GM23248 (cell line): ENCODE results near the gene NLK. TPM values are rescaled to one million over a fixed set of nuclear protein-coding genes. Genes with fewer than 3 reads are reported as not detected.

Source experiments
- DNase-seq: peaks from one replicate; pipeline ENCODE4 v3.0.0-alpha.2; 2015
- H2AFZ ChIP-seq: fragments of 200-600 bp; sonication (generic); 2 replicates; pipeline ENCODE4 v1.6.1; 2016; ENCODE audit warnings: antibody characterized with exemption
- H3F3A ChIP-seq: fragments of 200-600 bp; sonication (generic); 2 replicates; pipeline ENCODE4 v1.6.1; 2016; ENCODE audit warnings: mild to moderate bottlenecking, antibody characterized with exemption, mixed run types; ENCODE audit not compliant: insufficient read depth
- H3K27ac ChIP-seq: fragments of 200-600 bp; sonication (generic); 2 replicates; pipeline ENCODE4 v1.5.1; 2016; ENCODE audit warnings: mild to moderate bottlenecking
- H3K27me3 ChIP-seq: fragments of 200-600 bp; sonication (generic); replicated peaks from 2 replicates; pipeline ENCODE4 v1.6.1; 2016; ENCODE audit warnings: mild to moderate bottlenecking; ENCODE audit not compliant: insufficient read depth
- H3K36me3 ChIP-seq: fragments of 200-600 bp; sonication (generic); 2 replicates; pipeline ENCODE4 v1.6.1; 2016; ENCODE audit warnings: low read depth, mild to moderate bottlenecking
- H3K4me1 ChIP-seq: fragments of 200-600 bp; sonication (generic); 2 replicates; pipeline ENCODE4 v1.6.1; 2016; ENCODE audit warnings: mild to moderate bottlenecking; ENCODE audit not compliant: insufficient read depth
- H3K4me2 ChIP-seq: fragments of 200-600 bp; sonication (generic); one replicate; pipeline ENCODE4 v1.6.1; 2016; ENCODE audit warnings: mild to moderate bottlenecking; ENCODE audit not compliant: unreplicated experiment
- H3K4me3 ChIP-seq: fragments of 200-600 bp; sonication (generic); 2 replicates; pipeline ENCODE4 v1.5.1; 2016; ENCODE audit warnings: mild to moderate bottlenecking
- H3K79me2 ChIP-seq: fragments of 200-600 bp; sonication (generic); 2 replicates; pipeline ENCODE4 v1.6.1; 2016; ENCODE audit warnings: mild to moderate bottlenecking; ENCODE audit not compliant: insufficient read depth
- H3K9ac ChIP-seq: fragments of 200-600 bp; sonication (generic); 2 replicates; pipeline ENCODE4 v1.6.1; 2016; ENCODE audit warnings: mild to moderate bottlenecking
- H3K9me2 ChIP-seq: fragments of 200-600 bp; sonication (generic); 2 replicates; pipeline ENCODE4 v1.6.1; 2016; ENCODE audit warnings: mixed run types, mild to moderate bottlenecking, moderate library complexity; ENCODE audit not compliant: insufficient read depth
- H3K9me3 ChIP-seq: fragments of 200-600 bp; sonication (generic); one replicate; pipeline ENCODE4 v1.6.1; 2017; ENCODE audit warnings: low read depth
- H4K20me1 ChIP-seq: fragments of 200-600 bp; sonication (generic); 2 replicates; pipeline ENCODE4 v1.6.0; 2016; ENCODE audit not compliant: insufficient read depth
- EZH2 ChIP-seq: fragments of 200-600 bp; sonication (generic); IDR thresholded peaks from 2 replicates; pipeline ENCODE4 v1.6.1; 2018; ENCODE audit warnings: antibody characterized with exemption, mild to moderate bottlenecking; ENCODE audit not compliant: insufficient read depth, poor library complexity, severe bottlenecking
- EZH2phosphoT487 ChIP-seq: fragments of 200-600 bp; sonication (generic); IDR thresholded peaks from 2 replicates; pipeline ENCODE4 v1.6.1; 2018; ENCODE audit warnings: antibody characterized with exemption, moderate library complexity, mild to moderate bottlenecking, low read depth; ENCODE audit not compliant: insufficient read depth
- WGBS, 2 experiments: methylation state at CpG; one replicate each; pipeline ENCODE4 v1.1.6; 2015 to 2017; ENCODE audit warnings: low lambda C conversion rate in 2 of 2, low coverage in 1 of 2; ENCODE audit errors: missing lambda C conversion rate in 2 of 2; 5-methylcytosine and 5-hydroxymethylcytosine counted together
- in situ Hi-C: fragments of 300-500 bp; cut with MboI; formaldehyde crosslinking; loops from 2 replicates; pipeline ENCODE4 v1.15.0; 2020
- polyA plus RNA-seq: library from polyadenylated mRNA; unstranded; fragments of >200 nt; fragmentation: Nextera tagmentation; extraction: Ambion mirVana; gene quantifications from 2 replicates; pipeline ENCODE4 v1.2.1, GENCODE V29; 2016
- total RNA-seq: library from RNA; depleted of rRNA; stranded (reverse); fragments of >200 nt; shearing (Covaris generic); gene quantifications from 2 replicates; pipeline ENCODE4 v1.2.3, GENCODE V29; 2014

Gene NLK
- total and polyA plus RNA-seq, 2 experiments from 2014 or later: 3.8 to 17.6 TPM

GRCh38 chr17:28188841-28189263 is 146.4 kb downstream of the NLK start:
- Histone ChIP-seq H3K79me2 (no peaks in the 10 kb centered on the region), H3K27ac (no peak overlapping the region), H3K4me3 (no peak overlapping the region), H3K27me3 (no peaks in the 10 kb centered on the region), H3K9ac (no peak overlapping the region), H3K4me1 (no peaks in the 10 kb centered on the region), H4K20me1 (no peaks in the 10 kb centered on the region), H3K36me3 (peaks cover 36% of the 10 kb centered on the region), H2AFZ (no peak overlapping the region), H3F3A (no peaks in the 10 kb centered on the region), H3K9me3 (no peaks in the 10 kb centered on the region), H3K4me2 (no peak overlapping the region), H3K9me2 (no peaks in the 10 kb centered on the region)
- 57 to 63% methylated on average over 1 of the region's 1 CpG for WGBS, 2 experiments
- TF ChIP-seq EZH2: no peak
- no peak for DNase-seq
- in situ Hi-C loops: no loop called here

GRCh38 chr17:28189667-28190066 is 147.2 kb downstream of the NLK start:
- in situ Hi-C loops: no loop called here
- H3K4me3 ChIP-seq: no peak overlapping the region
- no peaks in the 10 kb centered on the region for H3K27me3 ChIP-seq
- H3K4me2 ChIP-seq: no peak overlapping the region
- no peak overlapping the region for H3K9ac ChIP-seq
- H3K36me3 ChIP-seq: peaks cover 36% of the 10 kb centered on the region
- H2AFZ ChIP-seq: no peak overlapping the region
- H3K9me3 ChIP-seq: no peaks in the 10 kb centered on the region
- no peaks in the 10 kb centered on the region for H3K4me1 ChIP-seq
- TF ChIP-seq EZH2: no peak
- TF ChIP-seq EZH2phosphoT487: no peak
- WGBS, 2 experiments: 76 to 78% methylated on average over 5 of the region's 5 CpGs
- no peak for DNase-seq
- H3K9me2 ChIP-seq: no peaks in the 10 kb centered on the region
- H3K27ac ChIP-seq: no peak overlapping the region
- peaks cover 6% of the 10 kb centered on the region; the same call in 1 of the 2 replicates for H3F3A ChIP-seq
- H3K79me2 ChIP-seq: no peaks in the 10 kb centered on the region
- H4K20me1 ChIP-seq: no peaks in the 10 kb centered on the region

- DNase-seq: no peak
- in situ Hi-C loops: no loop called here
- H3K27ac ChIP-seq: no peak overlapping the region
- H3K79me2 ChIP-seq: no peaks in the 10 kb centered on the region
- H3K9ac ChIP-seq: no peak overlapping the region
- H3F3A ChIP-seq: peaks cover 6% of the 10 kb centered on the region; the same call in 1 of the 2 replicates
- WGBS, 2 experiments: 97 to 98% methylated on average over 8 of the region's 8 CpGs
- H2AFZ ChIP-seq: no peak overlapping the region
- H3K9me3 ChIP-seq: no peaks in the 10 kb centered on the region
- TF ChIP-seq EZH2phosphoT487: no peak
- TF ChIP-seq EZH2: no peak
- H3K9me2 ChIP-seq: no peaks in the 10 kb centered on the region
- no peaks in the 10 kb centered on the region for H3K27me3 ChIP-seq
- no peaks in the 10 kb centered on the region for H3K4me1 ChIP-seq
- peaks cover 29% of the 10 kb centered on the region for H3K36me3 ChIP-seq
- H3K4me2 ChIP-seq: no peak overlapping the region
- no peak overlapping the region for H3K4me3 ChIP-seq
- H4K20me1 ChIP-seq: no peaks in the 10 kb centered on the region
Measured at GRCh38 chr17:28191018-28191417, 148.5 kb downstream of the NLK start.

- Histone ChIP-seq H3K36me3 (peaks cover 35% of the 10 kb centered on the region), H3F3A (peaks cover 6% of the 10 kb centered on the region; the same call in 1 of the 2 replicates), H3K4me3 (no peak overlapping the region), H3K4me1 (no peaks in the 10 kb centered on the region), H3K4me2 (no peak overlapping the region), H3K9me2 (no peaks in the 10 kb centered on the region), H2AFZ (no peak overlapping the region), H3K27me3 (no peaks in the 10 kb centered on the region), H3K79me2 (no peaks in the 10 kb centered on the region), H3K9me3 (no peaks in the 10 kb centered on the region), H3K9ac (no peak overlapping the region), H4K20me1 (no peaks in the 10 kb centered on the region), H3K27ac (no peak overlapping the region)
- DNase-seq: no peak
- in situ Hi-C loops: no loop called here
- 44 to 50% methylated on average over 3 of the region's 3 CpGs for WGBS, 2 experiments
- TF ChIP-seq EZH2 (no peak), EZH2phosphoT487 (no peak)
Measured at GRCh38 chr17:28193241-28193640, 150.8 kb downstream of the NLK start.

- TF ChIP-seq EZH2 (no peak), EZH2phosphoT487 (no peak)
- H4K20me1 ChIP-seq: no peaks in the 10 kb centered on the region
- no peak overlapping the region for H3K4me3 ChIP-seq
- no peak overlapping the region for H3K27ac ChIP-seq
- H3K9me2 ChIP-seq: no peaks in the 10 kb centered on the region
- DNase-seq: no peak
- no peaks in the 10 kb centered on the region for H3K4me1 ChIP-seq
- H3K36me3 ChIP-seq: peaks cover 35% of the 10 kb centered on the region
- no peak overlapping the region for H3K4me2 ChIP-seq
- H3K9ac ChIP-seq: no peak overlapping the region
- in situ Hi-C loops: no loop called here
- no peaks in the 10 kb centered on the region for H3K79me2 ChIP-seq
- H3K9me3 ChIP-seq: no peaks in the 10 kb centered on the region
- no peak overlapping the region for H2AFZ ChIP-seq
- H3F3A ChIP-seq: peaks cover 6% of the 10 kb centered on the region; the same call in 1 of the 2 replicates
- no peaks in the 10 kb centered on the region for H3K27me3 ChIP-seq
Measured at GRCh38 chr17:28194382-28194781, 151.9 kb downstream of the NLK start.
